ENCODE data around the gene STAG3. TPM values are rescaled to one million over a fixed set of nuclear protein-coding genes. Genes with fewer than 3 reads are reported as not detected.
A peak's percentile ranks its signal among the peaks of the same experiment; 100 is the strongest.

Gene STAG3
- total and polyA plus RNA-seq, 9 of the 15 experiments (the other 6 are each of a cell fraction or from before 2014, with no cell fraction given): 0.54 to 2.5 (median 1.7) TPM

GRCh38 chr7:100167912-100168323 is 9.8 kb upstream of the STAG3 start (continued):
- TF ChIP-seq TAF1 (IDR thresholded peaks at IDR 0.05; ENCODE audit: control insufficient read depth, extremely low read depth, insufficient read depth, low read length, severe bottlenecking): no peak
- TF ChIP-seq MYNN (IDR thresholded peaks at IDR 0.05): no peak
- TF ChIP-seq MYNN (CRISPR knock-in tag; IDR thresholded peaks at IDR 0.05): no peak
- TF ChIP-seq ARHGAP35 (IDR thresholded peaks at IDR 0.05; ENCODE audit: partially characterized antibody): peak; percentile 42
- peak; percentile 68 for TF ChIP-seq JUND (IDR thresholded peaks at IDR 0.05; ENCODE audit: borderline replicate concordance, low read depth, low read length)
- TF ChIP-seq JUND (tag; IDR thresholded peaks at IDR 0.05; ENCODE audit: borderline replicate concordance, low read depth, low read length): peak; percentile 53; the same call in 1 of the 3 replicates
- TF ChIP-seq PHTF2 (CRISPR knock-in tag; IDR thresholded peaks at IDR 0.05): no peak
- TF ChIP-seq NFXL1 (CRISPR knock-in tag; IDR thresholded peaks at IDR 0.05): no peak
- peak; percentile 99 for TF ChIP-seq NBN (IDR thresholded peaks at IDR 0.05; ENCODE audit: low read depth)
- no peak for TF ChIP-seq ZBTB1 (CRISPR knock-in tag; IDR thresholded peaks at IDR 0.05; ENCODE audit: borderline replicate concordance, low read depth)
- no peak for TF ChIP-seq ZNF408 (CRISPR knock-in tag; IDR thresholded peaks at IDR 0.05; ENCODE audit: low read depth)
- TF ChIP-seq CCAR2 (IDR thresholded peaks at IDR 0.05; ENCODE audit: low read depth, low read length): no peak
- TF ChIP-seq CEBPB (tag; IDR thresholded peaks at IDR 0.05): no peak
- no peak for TF ChIP-seq NELFE (IDR thresholded peaks at IDR 0.05; ENCODE audit: insufficient read depth, insufficient read length)
- no peak for TF ChIP-seq E2F6 (IDR thresholded peaks at IDR 0.05; ENCODE audit: borderline replicate concordance in 1 of 2, extremely low read depth in 1 of 2, insufficient read depth in 1 of 2, insufficient read length in 1 of 2, low read depth in 1 of 2, low read length in 1 of 2, poor library complexity in 1 of 2, severe bottlenecking in 1 of 2)
- peak; percentile 82 to 97 for TF ChIP-seq RCOR1 (IDR thresholded peaks at IDR 0.05; ENCODE audit: borderline replicate concordance in 1 of 2, low read depth in 2 of 2, low read length in 2 of 2)
- no peak for TF ChIP-seq CREB3 (tag; conservative IDR thresholded peaks at IDR 0.05; ENCODE audit: low read depth)
- no peak for TF ChIP-seq MAFG (tag; conservative IDR thresholded peaks at IDR 0.05)
- no peak for TF ChIP-seq MCM5 (IDR thresholded peaks at IDR 0.05; ENCODE audit: low read depth)
- no peak for TF ChIP-seq PBX2 (CRISPR knock-in tag; IDR thresholded peaks at IDR 0.05; ENCODE audit: low read depth)
- TF ChIP-seq PBX2 (tag; conservative IDR thresholded peaks at IDR 0.05; ENCODE audit: low read depth): peak; percentile 53; the same call in 1 of the 2 replicates
- no peak for TF ChIP-seq RFX5 (IDR thresholded peaks at IDR 0.05; ENCODE audit: low read depth, low read length)
- peak; percentile 35; the same call in 1 of the 2 replicates for TF ChIP-seq KLF13 (tag; IDR thresholded peaks at IDR 0.05; ENCODE audit: borderline replicate concordance, low read depth)
- TF ChIP-seq BRD4 (IDR thresholded peaks at IDR 0.05): no peak
- TF ChIP-seq KAT2B (IDR thresholded peaks at IDR 0.05; ENCODE audit: low read depth, low read length): no peak
- peak; percentile 68 for TF ChIP-seq FOSL1 (tag; conservative IDR thresholded peaks at IDR 0.05)
- TF ChIP-seq CBX5 (IDR thresholded peaks at IDR 0.05; ENCODE audit: borderline replicate concordance, low read depth): no peak

Measured in K562 (cell line).